ENCODE data around the gene SIPA1. TPM values are rescaled to one million over a fixed set of nuclear protein-coding genes. Genes with fewer than 3 reads are reported as not detected.

Gene SIPA1
- total RNA-seq: 12.1 TPM

GRCh38 chr11:65637794-65638419 lies at the start of gene SIPA1:
Gene SIPA1 (plus strand): TSS chr11:65638101. CDS start chr11:65640922, 2,821 bp downstream.
- peak; percentile 76 for DNase-seq

- no peak for DNase-seq
Observed at GRCh38 chr11:65588199-65589054, 49.5 kb upstream of the SIPA1 start.

- no peak for DNase-seq
Observed at GRCh38 chr11:65589444-65590239, 48.3 kb upstream of the SIPA1 start.

- no peak for DNase-seq
Observed at GRCh38 chr11:65590240-65590738, 47.6 kb upstream of the SIPA1 start.

GRCh38 chr11:65591939-65592857 lies 45.7 kb upstream of the SIPA1 start:
- DNase-seq: no peak

- no peak for DNase-seq
Observed at GRCh38 chr11:65592858-65593517, 44.9 kb upstream of the SIPA1 start.

GRCh38 chr11:65593518-65594414 lies 44.1 kb upstream of the SIPA1 start:
- DNase-seq: no peak

GRCh38 chr11:65595131-65595530 lies 42.8 kb upstream of the SIPA1 start:
- no peak for DNase-seq

GRCh38 chr11:65595543-65596281 lies 42.2 kb upstream of the SIPA1 start, which contains the start of gene KCNK7:
Gene KCNK7 (minus strand): TSS chr11:65595800. CDS start chr11:65595772, 28 bp downstream.
- DNase-seq: no peak

GRCh38 chr11:65596520-65596919 lies 41.4 kb upstream of the SIPA1 start:
- DNase-seq: no peak

- no peak for DNase-seq
Observed at GRCh38 chr11:65598258-65598699, 39.6 kb upstream of the SIPA1 start.

GRCh38 chr11:65599216-65599954 lies 38.5 kb upstream of the SIPA1 start:
- no peak for DNase-seq

- DNase-seq: no peak
Observed at GRCh38 chr11:65599955-65600246, 38.0 kb upstream of the SIPA1 start.

GRCh38 chr11:65604258-65604657 lies 33.6 kb upstream of the SIPA1 start:
- DNase-seq: no peak

GRCh38 chr11:65606876-65607613 lies 30.9 kb upstream of the SIPA1 start:
- DNase-seq: peak; percentile 92

- DNase-seq: no peak
Observed at GRCh38 chr11:65607614-65608426, 30.1 kb upstream of the SIPA1 start.

GRCh38 chr11:65609229-65609628 lies 28.7 kb upstream of the SIPA1 start:
- no peak for DNase-seq

All from skin of body (tissue), 2 donors.